WERI-Rb-1 (cell line): ENCODE results near the gene CLIC3.

Experiments used
- DNase-seq: peaks from one replicate; pipeline ENCODE4 v3.0.0-alpha.2; 2020
- H3K27ac ChIP-seq: fragments of 250-450 bp; sonication (Bioruptor Pico); 2 replicates; pipeline ENCODE4 v1.5.1; 2020; ENCODE audit warnings: mild to moderate bottlenecking, moderate library complexity
- H3K27me3 ChIP-seq: fragments of 250-450 bp; sonication (Bioruptor Pico); 2 replicates; pipeline ENCODE4 v1.5.1; 2021; ENCODE audit warnings: mild to moderate bottlenecking, low read depth, moderate library complexity; ENCODE audit not compliant: insufficient read depth, severe bottlenecking
- H3K36me3 ChIP-seq: fragments of 250-450 bp; sonication (Bioruptor Pico); 2 replicates; pipeline ENCODE4 v1.5.1; 2020; ENCODE audit warnings: mild to moderate bottlenecking, moderate library complexity
- H3K4me3 ChIP-seq: 2 replicates; pipeline ENCODE4 v1.5.1; 2011; ENCODE audit warnings: low read depth, mild to moderate bottlenecking, control low read depth, low read length
- H3K9me3 ChIP-seq: fragments of 250-450 bp; sonication (Bioruptor Pico); 2 replicates; pipeline ENCODE4 v1.5.1; 2021; ENCODE audit warnings: mild to moderate bottlenecking, moderate library complexity; ENCODE audit not compliant: severe bottlenecking
- CTCF ChIP-seq: IDR thresholded peaks from 2 replicates; pipeline ENCODE4 v1.5.1; 2011; ENCODE audit warnings: low read depth, mild to moderate bottlenecking, control low read depth, inconsistent platforms, low read length

Gene CLIC3

GRCh38 chr9:136980669-136981478, 15.5 kb downstream of the CLIC3 start:
- Histone ChIP-seq H3K27ac (peak overlapping the region; percentile 59), H3K27me3 (no peaks in the 10 kb centered on the region), H3K4me3 (no peak overlapping the region), H3K9me3 (no peaks in the 10 kb centered on the region), H3K36me3 (no peaks in the 10 kb centered on the region)
- TF ChIP-seq CTCF = no peak
- no peak for DNase-seq

DNA sequence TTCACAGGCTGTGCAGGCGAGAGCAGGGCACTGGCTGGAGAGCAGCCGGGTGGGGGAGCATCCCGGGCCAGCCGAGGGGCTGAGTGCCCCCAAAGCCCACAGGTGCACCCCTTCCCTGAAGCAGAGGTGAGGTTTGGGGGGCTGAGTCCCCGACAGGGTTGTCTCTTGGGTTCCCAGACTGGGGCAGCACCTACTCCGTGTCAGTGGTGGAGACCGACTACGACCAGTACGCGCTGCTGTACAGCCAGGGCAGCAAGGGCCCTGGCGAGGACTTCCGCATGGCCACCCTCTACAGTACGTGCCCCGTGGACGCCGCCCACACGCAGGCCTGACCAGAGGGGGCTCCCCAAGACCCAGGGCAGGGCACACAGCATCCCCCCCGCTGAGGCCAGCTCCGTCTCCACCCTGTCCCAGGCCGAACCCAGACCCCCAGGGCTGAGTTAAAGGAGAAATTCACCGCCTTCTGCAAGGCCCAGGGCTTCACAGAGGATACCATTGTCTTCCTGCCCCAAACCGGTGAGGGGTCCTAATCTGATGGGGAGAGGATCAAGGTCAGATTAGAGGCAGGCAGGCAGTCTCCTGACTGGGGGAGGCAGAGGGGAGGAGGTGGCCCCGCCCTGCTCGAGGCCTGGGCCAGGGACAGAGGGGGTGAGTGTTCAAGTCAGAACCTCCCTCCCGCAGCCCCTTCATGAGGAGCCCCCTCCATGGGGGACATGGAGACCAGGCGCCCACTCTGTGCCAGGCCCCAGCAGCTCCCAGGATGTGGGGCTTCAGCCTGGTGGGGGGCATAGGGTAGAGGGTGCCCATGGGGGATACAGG, 16.4 kb downstream of the CLIC3 start:
- TF ChIP-seq CTCF = no peak

DNA sequence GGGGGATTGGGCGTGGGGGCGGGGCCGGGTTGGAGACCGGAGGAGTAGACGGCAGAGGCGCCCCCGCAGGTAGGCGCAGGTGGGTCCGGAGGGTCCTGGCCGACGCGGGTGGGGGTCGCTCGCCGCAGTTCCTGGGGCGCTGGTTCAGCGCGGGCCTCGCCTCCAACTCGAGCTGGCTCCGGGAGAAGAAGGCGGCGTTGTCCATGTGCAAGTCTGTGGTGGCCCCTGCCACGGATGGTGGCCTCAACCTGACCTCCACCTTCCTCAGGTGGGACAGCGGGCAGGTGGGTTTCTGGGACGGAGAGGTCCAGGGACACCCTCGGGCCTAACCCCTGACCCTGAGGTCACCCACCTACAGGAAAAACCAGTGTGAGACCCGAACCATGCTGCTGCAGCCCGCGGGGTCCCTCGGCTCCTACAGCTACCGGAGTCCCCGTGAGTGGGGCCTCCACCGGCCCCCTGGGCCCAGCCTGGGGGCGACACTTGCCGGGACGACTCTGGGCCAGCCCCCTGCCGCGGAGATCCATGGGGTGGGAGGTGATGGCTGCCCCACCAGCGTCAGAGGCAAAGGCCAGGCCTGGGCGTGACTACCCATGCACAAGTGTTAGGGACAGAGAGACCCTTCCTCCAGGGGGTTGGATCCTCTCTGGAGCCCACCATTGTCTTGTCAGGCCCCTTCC, 17.4 kb downstream of the CLIC3 start:
- no peak overlapping the region for H3K27ac ChIP-seq
- no peaks in the 10 kb centered on the region for H3K9me3 ChIP-seq
- no peak for TF ChIP-seq CTCF
- DNase-seq = no peak
- no peaks in the 10 kb centered on the region for H3K27me3 ChIP-seq
- no peaks in the 10 kb centered on the region for H3K36me3 ChIP-seq
- H3K4me3 ChIP-seq = no peak overlapping the region

More for the DNA sequence above, 16.4 kb downstream of the CLIC3 start:
- no peak for DNase-seq
- H3K9me3 ChIP-seq = no peaks in the 10 kb centered on the region
- H3K4me3 ChIP-seq = no peak overlapping the region
- peak overlapping the region; percentile 42 for H3K27ac ChIP-seq
- no peaks in the 10 kb centered on the region for H3K36me3 ChIP-seq
- H3K27me3 ChIP-seq = no peaks in the 10 kb centered on the region

GRCh38 chr9:136978073-136978864, 18.1 kb downstream of the CLIC3 start:
- Histone ChIP-seq H3K9me3 (no peaks in the 10 kb centered on the region), H3K36me3 (no peaks in the 10 kb centered on the region), H3K27ac (no peak overlapping the region), H3K27me3 (no peaks in the 10 kb centered on the region), H3K4me3 (no peak overlapping the region)
- no peak for TF ChIP-seq CTCF
- no peak for DNase-seq

DNA sequence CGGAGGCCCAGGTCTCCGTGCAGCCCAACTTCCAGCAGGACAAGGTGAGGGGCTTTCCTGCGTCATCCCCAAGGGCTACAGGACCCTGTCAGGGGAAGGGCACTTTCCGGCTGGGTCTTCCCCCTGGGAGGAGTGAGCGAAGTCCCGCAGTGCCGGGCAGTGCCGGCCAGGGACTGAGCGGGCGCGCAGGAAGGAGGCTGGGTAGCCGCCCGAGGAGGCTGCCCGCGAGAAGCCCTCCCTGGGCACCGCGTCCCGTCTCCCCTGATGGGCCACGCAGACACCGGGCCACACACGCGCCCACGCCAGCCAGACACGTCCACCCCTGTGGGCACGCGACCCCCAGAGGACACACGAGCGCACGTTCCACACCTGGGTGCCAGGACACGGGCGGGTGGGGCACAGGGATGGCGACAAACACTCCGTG, 18.7 kb downstream of the CLIC3 start:
- H3K4me3 ChIP-seq = no peak overlapping the region
- no peak overlapping the region for H3K27ac ChIP-seq
- no peak for TF ChIP-seq CTCF
- H3K27me3 ChIP-seq = no peaks in the 10 kb centered on the region
- DNase-seq = no peak
- H3K9me3 ChIP-seq = no peaks in the 10 kb centered on the region
- no peaks in the 10 kb centered on the region for H3K36me3 ChIP-seq
